Panc1 (cell line): Measurements from ENCODE around the gene LMAN2L. TPM values are rescaled to one million over a fixed set of nuclear protein-coding genes. Genes with fewer than 3 reads are reported as not detected.

Experiments
- ATAC-seq: fragments of 200-7000 bp; cut with Tn5 transposase; 2 replicates; pipeline ENCODE4 v1.9.1; 2020; ENCODE audit warnings: mild to moderate bottlenecking, moderate library complexity
- BruUV-seq: library from RNA; stranded (reverse); fragments of 400-500 nt; replicated peaks from 2 replicates; lab custom pipeline; 2021; lab: Mats Ljungman, UMichigan
- CTCF ChIA-PET: fragments of 300-600 bp; sonication (Branson Sonifier 250); formaldehyde crosslinking; loops from one replicate; lab custom pipeline; 2022; ENCODE audit warnings: antibody characterized with exemption; lab: Charles Lee
- POLR2A ChIA-PET: fragments of 300-600 bp; sonication (Branson Sonifier 250); formaldehyde crosslinking; loops from one replicate; lab custom pipeline; 2022; ENCODE audit warnings: antibody characterized with exemption; lab: Charles Lee
- DNase-seq: peaks from one replicate; pipeline ENCODE4 v3.0.0-alpha.2; 2010; ENCODE audit warnings: low read depth, low spot score
- H3K27ac ChIP-seq: 2 replicates; pipeline ENCODE4 v1.5.1; 2011; ENCODE audit warnings: mild to moderate bottlenecking, low read length, inconsistent platforms
- H3K27me3 ChIP-seq: fragments of 200-500 bp; sonication (Bioruptor generic); 2 replicates; pipeline ENCODE4 v1.6.0; 2014; ENCODE audit warnings: low read length, inconsistent platforms; ENCODE audit not compliant: control insufficient read depth, insufficient read depth
- H3K36me3 ChIP-seq: fragments of 200-500 bp; sonication (Bioruptor generic); 2 replicates; pipeline ENCODE4 v1.5.1; 2014; ENCODE audit warnings: inconsistent platforms, mild to moderate bottlenecking, low read length, moderate library complexity; ENCODE audit not compliant: control insufficient read depth, insufficient read depth
- H3K4me1 ChIP-seq: 2 replicates; pipeline ENCODE4 v1.5.1; 2011; ENCODE audit warnings: inconsistent platforms, mild to moderate bottlenecking, low read length, moderate library complexity; ENCODE audit not compliant: control insufficient read depth, insufficient read depth
- H3K4me3 ChIP-seq, 2 experiments: 2 replicates each; pipeline ENCODE4 v1.5.1; 2011 to 2012; ENCODE audit warnings: low read depth in 2 of 2, low read length in 2 of 2, mild to moderate bottlenecking in 2 of 2, inconsistent platforms in 1 of 2, moderate library complexity in 1 of 2
- H3K9me3 ChIP-seq: fragments of 200-500 bp; sonication (Bioruptor generic); 2 replicates; pipeline ENCODE4 v1.5.1; 2014; ENCODE audit warnings: low read depth, mild to moderate bottlenecking, inconsistent platforms, low read length, moderate library complexity; ENCODE audit not compliant: control insufficient read depth, insufficient read depth
- POLR2AphosphoS5 ChIP-seq: IDR thresholded peaks from 2 replicates; pipeline ENCODE4 v1.6.1; 2012; ENCODE audit warnings: mild to moderate bottlenecking, low read depth, low read length, moderate library complexity
- SIN3A ChIP-seq: IDR thresholded peaks from 2 replicates; pipeline ENCODE4 v1.6.1; 2012; ENCODE audit warnings: low read depth, mild to moderate bottlenecking, low read length, moderate library complexity, borderline replicate concordance; ENCODE audit not compliant: insufficient read depth
- TCF7L2 ChIP-seq: IDR thresholded peaks from 2 replicates; pipeline ENCODE4 v1.6.1; 2011; ENCODE audit warnings: mild to moderate bottlenecking, low read depth, low read length, inconsistent platforms
- in situ Hi-C: cut with HindIII; loops from 2 replicates; pipeline ENCODE4 v1.10.0; 2016; ENCODE audit warnings: low sequenced_read_pairs, low pct_unique_long_range_greater_than_20kb
- intact Hi-C: fragments of 100-400 bp; cut with micrococcal nuclease; formaldehyde crosslinking; loops from one replicate; pipeline ENCODE4 v1.10.0; 2022; ENCODE audit not compliant: unreplicated experiment
- total RNA-seq: library from RNA; stranded (reverse); gene quantifications from one replicate; pipeline ENCODE4 v1.2.1, GENCODE V29; 2021; ENCODE audit not compliant: unreplicated experiment
- TF ChIP-seq, protein P1 (sequence below): fragments of 450-650 bp; IDR thresholded peaks from 2 replicates; pipeline ENCODE4 v1.5.1; 2017; ENCODE audit warnings: mild to moderate bottlenecking
- TF ChIP-seq, protein P2 (sequence below), 2 experiments: IDR thresholded peaks; 2 replicates each; pipeline ENCODE4 v1.6.1; 2011 to 2012; ENCODE audit warnings: low read depth in 2 of 2, control low read depth in 1 of 2, low read length in 1 of 2, mild to moderate bottlenecking in 1 of 2, moderate library complexity in 1 of 2; ENCODE audit not compliant: insufficient read depth in 1 of 2

The LMAN2L gene
- total RNA-seq, 1 experiment from 2014 or later = 31.5 TPM

DNA sequence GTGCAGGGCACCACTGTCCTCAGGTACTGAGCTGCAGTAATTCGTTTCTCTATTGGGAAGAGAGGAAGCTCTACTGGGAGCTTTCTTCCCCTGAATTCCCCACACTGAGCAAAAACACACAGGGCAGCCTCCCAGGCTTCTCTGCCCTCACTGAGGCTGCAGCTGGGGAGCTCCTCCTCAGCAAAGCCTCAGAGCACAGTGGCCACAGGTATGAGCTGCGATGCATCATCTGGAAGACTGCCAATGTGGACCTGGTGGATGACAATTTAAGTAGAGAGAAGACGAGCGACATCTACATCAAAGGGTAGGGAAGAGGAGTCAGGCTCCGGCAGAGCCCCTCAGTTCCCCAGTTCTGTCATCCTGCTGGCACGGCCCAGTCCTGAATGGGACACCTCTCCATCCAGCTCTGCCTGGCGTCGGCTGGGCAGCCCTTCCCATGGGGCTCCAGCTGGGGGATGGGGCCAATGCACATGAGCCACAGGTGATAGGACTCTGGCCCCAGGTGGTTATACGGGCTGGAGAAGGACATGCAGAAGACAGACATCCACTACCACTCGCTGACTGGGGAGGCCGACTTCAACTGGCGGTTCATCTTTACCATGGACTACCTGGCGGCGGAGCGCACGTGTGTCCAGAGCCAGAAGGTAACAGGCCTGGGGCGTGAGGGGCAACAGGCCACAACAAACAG is 37.6 kb downstream of the LMAN2L start:
- DNase-seq = no peak
- H3K27me3 ChIP-seq = no peaks in the 10 kb centered on the region
- no TSS peak for BruUV-seq
- no peaks in the 10 kb centered on the region for H3K9me3 ChIP-seq
- H3K4me1 ChIP-seq = no peaks in the 10 kb centered on the region
- in situ Hi-C loops (no loop called here), intact Hi-C loops (no loop called here)
- ChIA-PET CTCF (interaction anchor here (0.6 kb wide), 1 partner anchor 15 kb away, joined by 4 read pairs; no protein-coding TSS in a partner anchor), POLR2A (no interaction called here)
- H3K4me3 ChIP-seq = no peak overlapping the region
- TF ChIP-seq TCF7L2 = no peak
- H3K27ac ChIP-seq = no peak overlapping the region
- ATAC-seq = no peak
- no peaks in the 10 kb centered on the region for H3K36me3 ChIP-seq

DNA sequence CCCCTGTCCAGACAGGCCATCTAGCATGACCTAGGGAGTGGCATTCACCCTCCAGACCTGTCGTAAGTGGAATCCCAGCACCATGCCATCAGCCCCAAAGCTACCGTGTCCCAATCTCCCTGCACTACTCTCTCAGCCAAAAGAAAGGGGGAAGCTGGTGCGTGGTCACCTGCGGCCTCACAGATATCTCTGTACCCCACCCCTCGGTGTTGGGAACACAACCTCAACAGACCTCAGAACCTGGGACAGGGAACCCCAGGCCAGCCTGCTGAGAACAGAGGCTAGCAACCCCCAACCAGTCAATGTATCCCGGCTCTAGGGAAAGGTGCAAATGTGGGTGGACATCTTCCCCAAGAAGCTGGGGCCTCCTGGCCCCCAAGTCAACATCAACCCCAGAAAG is 38.2 kb downstream of the LMAN2L start:
- intact Hi-C loops = no loop called here
- DNase-seq = no peak

DNA sequence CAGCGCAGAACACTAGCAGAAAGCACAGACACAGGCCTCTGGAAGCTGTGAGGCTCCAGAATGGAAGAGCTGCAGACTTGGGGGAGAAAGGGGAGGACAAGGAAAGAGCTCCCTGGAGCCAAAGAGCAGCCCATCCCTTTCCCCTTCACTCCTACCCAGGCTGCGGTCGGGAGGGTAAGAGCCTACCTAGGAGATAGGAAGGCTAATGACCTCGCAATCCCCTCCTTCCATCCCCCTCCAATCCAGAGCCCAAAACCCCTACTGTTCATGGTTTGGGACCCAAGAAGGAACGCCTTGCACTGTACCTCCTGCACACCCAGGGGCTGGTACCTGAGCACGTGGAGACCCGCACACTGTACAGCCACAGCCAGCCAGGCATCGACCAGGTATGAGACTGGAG is 39.8 kb downstream of the LMAN2L start:
- TF ChIP-seq TCF7L2 (no peak), POLR2AphosphoS5 (no peak), SIN3A (no peak)
- TF ChIP-seq, protein P1, sequence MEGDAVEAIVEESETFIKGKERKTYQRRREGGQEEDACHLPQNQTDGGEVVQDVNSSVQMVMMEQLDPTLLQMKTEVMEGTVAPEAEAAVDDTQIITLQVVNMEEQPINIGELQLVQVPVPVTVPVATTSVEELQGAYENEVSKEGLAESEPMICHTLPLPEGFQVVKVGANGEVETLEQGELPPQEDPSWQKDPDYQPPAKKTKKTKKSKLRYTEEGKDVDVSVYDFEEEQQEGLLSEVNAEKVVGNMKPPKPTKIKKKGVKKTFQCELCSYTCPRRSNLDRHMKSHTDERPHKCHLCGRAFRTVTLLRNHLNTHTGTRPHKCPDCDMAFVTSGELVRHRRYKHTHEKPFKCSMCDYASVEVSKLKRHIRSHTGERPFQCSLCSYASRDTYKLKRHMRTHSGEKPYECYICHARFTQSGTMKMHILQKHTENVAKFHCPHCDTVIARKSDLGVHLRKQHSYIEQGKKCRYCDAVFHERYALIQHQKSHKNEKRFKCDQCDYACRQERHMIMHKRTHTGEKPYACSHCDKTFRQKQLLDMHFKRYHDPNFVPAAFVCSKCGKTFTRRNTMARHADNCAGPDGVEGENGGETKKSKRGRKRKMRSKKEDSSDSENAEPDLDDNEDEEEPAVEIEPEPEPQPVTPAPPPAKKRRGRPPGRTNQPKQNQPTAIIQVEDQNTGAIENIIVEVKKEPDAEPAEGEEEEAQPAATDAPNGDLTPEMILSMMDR = no peak
- TF ChIP-seq, protein P2, sequence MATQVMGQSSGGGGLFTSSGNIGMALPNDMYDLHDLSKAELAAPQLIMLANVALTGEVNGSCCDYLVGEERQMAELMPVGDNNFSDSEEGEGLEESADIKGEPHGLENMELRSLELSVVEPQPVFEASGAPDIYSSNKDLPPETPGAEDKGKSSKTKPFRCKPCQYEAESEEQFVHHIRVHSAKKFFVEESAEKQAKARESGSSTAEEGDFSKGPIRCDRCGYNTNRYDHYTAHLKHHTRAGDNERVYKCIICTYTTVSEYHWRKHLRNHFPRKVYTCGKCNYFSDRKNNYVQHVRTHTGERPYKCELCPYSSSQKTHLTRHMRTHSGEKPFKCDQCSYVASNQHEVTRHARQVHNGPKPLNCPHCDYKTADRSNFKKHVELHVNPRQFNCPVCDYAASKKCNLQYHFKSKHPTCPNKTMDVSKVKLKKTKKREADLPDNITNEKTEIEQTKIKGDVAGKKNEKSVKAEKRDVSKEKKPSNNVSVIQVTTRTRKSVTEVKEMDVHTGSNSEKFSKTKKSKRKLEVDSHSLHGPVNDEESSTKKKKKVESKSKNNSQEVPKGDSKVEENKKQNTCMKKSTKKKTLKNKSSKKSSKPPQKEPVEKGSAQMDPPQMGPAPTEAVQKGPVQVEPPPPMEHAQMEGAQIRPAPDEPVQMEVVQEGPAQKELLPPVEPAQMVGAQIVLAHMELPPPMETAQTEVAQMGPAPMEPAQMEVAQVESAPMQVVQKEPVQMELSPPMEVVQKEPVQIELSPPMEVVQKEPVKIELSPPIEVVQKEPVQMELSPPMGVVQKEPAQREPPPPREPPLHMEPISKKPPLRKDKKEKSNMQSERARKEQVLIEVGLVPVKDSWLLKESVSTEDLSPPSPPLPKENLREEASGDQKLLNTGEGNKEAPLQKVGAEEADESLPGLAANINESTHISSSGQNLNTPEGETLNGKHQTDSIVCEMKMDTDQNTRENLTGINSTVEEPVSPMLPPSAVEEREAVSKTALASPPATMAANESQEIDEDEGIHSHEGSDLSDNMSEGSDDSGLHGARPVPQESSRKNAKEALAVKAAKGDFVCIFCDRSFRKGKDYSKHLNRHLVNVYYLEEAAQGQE (IDR thresholded peaks at IDR 0.05; ENCODE audit: insufficient read depth in 1 of 2, low read depth in 2 of 2, low read length in 1 of 2) = no peak

More for the DNA sequence above, 38.2 kb downstream of the LMAN2L start:
- no TSS peak for BruUV-seq
- ATAC-seq = no peak
- Histone ChIP-seq H3K4me1 (no peaks in the 10 kb centered on the region), H3K9me3 (no peaks in the 10 kb centered on the region), H3K4me3 (no peak overlapping the region), H3K27me3 (no peaks in the 10 kb centered on the region), H3K36me3 (no peaks in the 10 kb centered on the region), H3K27ac (no peak overlapping the region)
- CTCF ChIA-PET = interaction anchor here (0.6 kb wide), 1 partner anchor 15 kb away, joined by 4 read pairs; no protein-coding TSS in a partner anchor
- in situ Hi-C loops = no loop called here
- POLR2A ChIA-PET = no interaction called here
- TF ChIP-seq, protein P2 (IDR thresholded peaks at IDR 0.05; ENCODE audit: insufficient read depth in 1 of 2, low read depth in 2 of 2, low read length in 1 of 2) = no peak

More for the DNA sequence above, 39.8 kb downstream of the LMAN2L start:
- no peaks in the 10 kb centered on the region for H3K27me3 ChIP-seq
- ATAC-seq = no peak
- ChIA-PET POLR2A (no interaction called here), CTCF (interaction anchor here (1.1 kb wide), 1 partner anchor 62 kb away, joined by 4 read pairs; no protein-coding TSS in a partner anchor)
- no peak for DNase-seq
- intact Hi-C loops (no loop called here), in situ Hi-C loops (no loop called here)
- no peaks in the 10 kb centered on the region for H3K9me3 ChIP-seq
- no peak overlapping the region for H3K4me3 ChIP-seq
- BruUV-seq = no TSS peak
- no peaks in the 10 kb centered on the region for H3K4me1 ChIP-seq
- no peak overlapping the region for H3K27ac ChIP-seq
- no peaks in the 10 kb centered on the region for H3K36me3 ChIP-seq
